ENCODE data around the gene KCNQ1. TPM values are rescaled to one million over a fixed set of nuclear protein-coding genes. Genes with fewer than 3 reads are reported as not detected.

KCNQ1 gene
- total RNA-seq, 1 donor from 2014 or later, result 2.6 TPM

DNA sequence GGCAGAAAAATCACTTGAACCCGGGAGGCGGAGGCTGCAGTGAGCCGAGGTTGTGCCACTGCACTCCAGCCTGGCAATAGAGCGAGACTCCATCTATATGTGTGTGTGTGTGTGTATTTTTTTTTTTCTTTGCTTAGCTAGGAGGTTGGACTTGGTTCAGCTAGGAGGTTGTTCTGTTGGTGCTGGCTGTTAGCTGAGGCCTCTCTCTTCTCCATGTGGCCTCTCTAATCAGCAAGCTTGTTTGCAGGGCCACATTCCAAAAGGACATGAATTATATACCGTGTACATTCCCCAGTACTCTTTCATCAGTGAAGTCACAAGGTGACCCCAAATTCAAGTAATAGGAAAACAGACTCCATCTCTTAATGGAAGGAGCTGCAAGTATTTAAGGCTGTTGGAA, 322.3 kb downstream of the KCNQ1 start:
- H3K27ac ChIP-seq (ENCODE audit: low read depth, low read length), result no peak overlapping the region
- H3K9me3 ChIP-seq (ENCODE audit: control insufficient read depth in 3 of 3, low read length in 3 of 3), result no peaks in the 10 kb centered on the region

GRCh38 chr11:2767801-2768200, 323.0 kb downstream of the KCNQ1 start:
- H3K4me1 ChIP-seq (ENCODE audit: control insufficient read depth in 3 of 3, insufficient read depth in 3 of 3, low read length in 3 of 3), result no peaks in the 10 kb centered on the region
- no peaks in the 10 kb centered on the region for H3K36me3 ChIP-seq (ENCODE audit: control insufficient read depth in 3 of 3, insufficient read depth in 3 of 3, low read length in 3 of 3)
- H3K9ac ChIP-seq (ENCODE audit: low read depth in 1 of 3, low read length in 3 of 3), result no peak overlapping the region
- H3K9me3 ChIP-seq (ENCODE audit: control insufficient read depth in 3 of 3, low read length in 3 of 3), result no peaks in the 10 kb centered on the region
- no peaks in the 10 kb centered on the region for H3K27me3 ChIP-seq (ENCODE audit: control insufficient read depth in 3 of 3, insufficient read depth in 3 of 3, low read length in 3 of 3)
- H3K27ac ChIP-seq (ENCODE audit: low read depth, low read length), result no peak overlapping the region
- no peak overlapping the region for H3K4me3 ChIP-seq (ENCODE audit: low read length in 3 of 3)

More for the DNA sequence above, 322.3 kb downstream of the KCNQ1 start:
- no peaks in the 10 kb centered on the region for H3K27me3 ChIP-seq (ENCODE audit: control insufficient read depth in 3 of 3, insufficient read depth in 3 of 3, low read length in 3 of 3)
- no peak overlapping the region for H3K9ac ChIP-seq (ENCODE audit: low read depth in 1 of 3, low read length in 3 of 3)
- no peaks in the 10 kb centered on the region for H3K36me3 ChIP-seq (ENCODE audit: control insufficient read depth in 3 of 3, insufficient read depth in 3 of 3, low read length in 3 of 3)
- no peak overlapping the region for H3K4me3 ChIP-seq (ENCODE audit: low read length in 3 of 3)
- no peaks in the 10 kb centered on the region for H3K4me1 ChIP-seq (ENCODE audit: control insufficient read depth in 3 of 3, insufficient read depth in 3 of 3, low read length in 3 of 3)

DNA sequence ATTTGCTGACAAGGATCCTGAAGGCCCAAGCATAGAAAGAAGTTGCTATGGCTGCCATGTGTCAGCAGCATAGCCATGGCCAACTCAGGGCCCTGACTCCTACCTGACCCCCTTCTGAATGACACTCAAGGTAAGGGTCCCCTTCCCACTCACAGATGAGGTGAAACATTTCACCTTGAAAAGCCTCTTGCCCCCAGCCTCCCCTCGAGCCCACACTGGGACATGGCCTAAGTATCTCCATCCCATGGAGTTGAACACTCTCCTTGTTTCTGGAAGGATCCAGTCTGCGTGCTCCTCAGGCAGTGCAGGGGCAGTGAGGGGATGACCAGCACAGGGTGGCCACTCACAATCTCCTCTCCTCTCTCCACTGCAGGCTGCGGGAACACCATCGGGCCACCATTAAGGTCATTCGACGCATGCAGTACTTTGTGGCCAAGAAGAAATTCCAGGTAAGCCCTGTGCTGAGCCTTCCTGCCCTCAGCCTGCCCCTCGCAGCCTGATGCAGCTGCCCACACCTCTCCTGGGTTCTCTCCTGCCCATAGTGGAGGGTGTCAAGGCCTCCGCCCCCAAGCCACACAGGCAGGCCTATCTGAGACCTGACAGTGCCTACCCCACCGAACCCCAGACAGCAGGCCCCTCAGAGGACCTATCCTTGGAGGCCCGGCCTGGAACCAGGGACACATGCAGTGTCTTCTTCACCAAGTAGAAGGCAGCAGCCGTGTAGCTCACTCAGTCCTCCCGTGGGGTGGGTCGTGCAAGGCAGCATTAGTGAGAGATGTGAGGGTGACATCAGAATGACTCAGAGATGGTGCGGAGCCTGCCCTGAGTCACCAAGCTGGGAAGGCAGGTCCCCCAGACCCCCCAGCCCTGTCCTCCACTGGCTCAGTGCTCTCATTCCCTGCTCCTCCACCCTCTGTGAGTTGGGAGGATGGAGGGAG, 323.9 kb downstream of the KCNQ1 start:
- H3K36me3 ChIP-seq (ENCODE audit: control insufficient read depth in 3 of 3, insufficient read depth in 3 of 3, low read length in 3 of 3), result no peaks in the 10 kb centered on the region
- no peaks in the 10 kb centered on the region for H3K27me3 ChIP-seq (ENCODE audit: control insufficient read depth in 3 of 3, insufficient read depth in 3 of 3, low read length in 3 of 3)
- H3K27ac ChIP-seq (ENCODE audit: low read depth, low read length), result no peak overlapping the region
- no peaks in the 10 kb centered on the region for H3K9me3 ChIP-seq (ENCODE audit: control insufficient read depth in 3 of 3, low read length in 3 of 3)
- H3K4me1 ChIP-seq (ENCODE audit: control insufficient read depth in 3 of 3, insufficient read depth in 3 of 3, low read length in 3 of 3), result no peaks in the 10 kb centered on the region
- H3K4me3 ChIP-seq (ENCODE audit: low read length in 3 of 3), result no peak overlapping the region
- H3K9ac ChIP-seq (ENCODE audit: low read depth in 1 of 3, low read length in 3 of 3), result no peak overlapping the region

DNA sequence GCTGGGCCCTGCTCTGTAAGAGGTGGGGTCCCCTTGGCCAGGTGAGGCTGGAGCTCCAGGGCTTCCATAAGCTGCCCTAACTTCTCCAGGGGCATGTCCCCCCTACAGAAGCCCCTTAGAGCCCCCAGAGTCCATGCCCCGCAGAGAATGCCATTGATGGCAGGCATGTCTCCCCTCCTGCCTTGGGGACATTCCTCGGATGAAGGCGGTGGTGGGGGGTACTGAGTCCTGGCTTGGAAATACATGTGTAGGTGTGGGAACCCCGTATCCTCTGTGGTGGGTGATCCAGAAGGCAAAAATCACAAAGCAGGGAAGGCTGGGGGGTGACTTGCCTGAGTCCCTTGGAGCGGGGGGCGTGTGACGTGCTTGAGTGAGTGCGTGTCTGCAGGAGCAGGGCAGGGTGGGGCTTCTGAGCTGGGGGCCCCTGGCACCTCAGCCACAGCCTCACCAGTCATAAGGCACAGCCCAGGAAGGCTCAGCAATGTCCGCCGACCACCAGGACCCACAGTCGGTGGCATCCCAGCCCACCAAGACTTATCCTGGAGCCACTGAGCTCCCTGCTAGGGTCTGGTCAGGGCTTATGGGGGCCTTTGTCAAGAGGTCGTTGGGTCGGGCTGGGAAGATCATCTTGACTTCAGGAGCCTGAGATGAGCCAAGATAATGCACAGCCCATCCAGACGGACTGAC, 324.7 kb downstream of the KCNQ1 start:
- Histone ChIP-seq H3K9me3 (ENCODE audit: control insufficient read depth in 3 of 3, low read length in 3 of 3) (no peaks in the 10 kb centered on the region), H3K4me1 (ENCODE audit: control insufficient read depth in 3 of 3, insufficient read depth in 3 of 3, low read length in 3 of 3) (no peaks in the 10 kb centered on the region), H3K36me3 (ENCODE audit: control insufficient read depth in 3 of 3, insufficient read depth in 3 of 3, low read length in 3 of 3) (no peaks in the 10 kb centered on the region), H3K4me3 (ENCODE audit: low read length in 3 of 3) (no peak overlapping the region), H3K9ac (ENCODE audit: low read depth in 1 of 3, low read length in 3 of 3) (no peak overlapping the region), H3K27ac (ENCODE audit: low read depth, low read length) (no peak overlapping the region), H3K27me3 (ENCODE audit: control insufficient read depth in 3 of 3, insufficient read depth in 3 of 3, low read length in 3 of 3) (no peaks in the 10 kb centered on the region)

- no peak overlapping the region for H3K27ac ChIP-seq (ENCODE audit: low read depth, low read length)
Measured at GRCh38 chr11:2770096-2770751, 325.4 kb downstream of the KCNQ1 start.

GRCh38 chr11:2770761-2771301, 326.0 kb downstream of the KCNQ1 start:
- no peak overlapping the region for H3K9ac ChIP-seq (ENCODE audit: low read depth in 1 of 3, low read length in 3 of 3)

More at GRCh38 chr11:2770096-2770751, 325.4 kb downstream of the KCNQ1 start:
- Histone ChIP-seq H3K9ac (ENCODE audit: low read depth in 1 of 3, low read length in 3 of 3) (no peak overlapping the region), H3K4me1 (ENCODE audit: control insufficient read depth in 3 of 3, insufficient read depth in 3 of 3, low read length in 3 of 3) (no peaks in the 10 kb centered on the region), H3K27me3 (ENCODE audit: control insufficient read depth in 3 of 3, insufficient read depth in 3 of 3, low read length in 3 of 3) (no peaks in the 10 kb centered on the region), H3K9me3 (ENCODE audit: control insufficient read depth in 3 of 3, low read length in 3 of 3) (no peaks in the 10 kb centered on the region), H3K4me3 (ENCODE audit: low read length in 3 of 3) (no peak overlapping the region), H3K36me3 (ENCODE audit: control insufficient read depth in 3 of 3, insufficient read depth in 3 of 3, low read length in 3 of 3) (no peaks in the 10 kb centered on the region)

DNA sequence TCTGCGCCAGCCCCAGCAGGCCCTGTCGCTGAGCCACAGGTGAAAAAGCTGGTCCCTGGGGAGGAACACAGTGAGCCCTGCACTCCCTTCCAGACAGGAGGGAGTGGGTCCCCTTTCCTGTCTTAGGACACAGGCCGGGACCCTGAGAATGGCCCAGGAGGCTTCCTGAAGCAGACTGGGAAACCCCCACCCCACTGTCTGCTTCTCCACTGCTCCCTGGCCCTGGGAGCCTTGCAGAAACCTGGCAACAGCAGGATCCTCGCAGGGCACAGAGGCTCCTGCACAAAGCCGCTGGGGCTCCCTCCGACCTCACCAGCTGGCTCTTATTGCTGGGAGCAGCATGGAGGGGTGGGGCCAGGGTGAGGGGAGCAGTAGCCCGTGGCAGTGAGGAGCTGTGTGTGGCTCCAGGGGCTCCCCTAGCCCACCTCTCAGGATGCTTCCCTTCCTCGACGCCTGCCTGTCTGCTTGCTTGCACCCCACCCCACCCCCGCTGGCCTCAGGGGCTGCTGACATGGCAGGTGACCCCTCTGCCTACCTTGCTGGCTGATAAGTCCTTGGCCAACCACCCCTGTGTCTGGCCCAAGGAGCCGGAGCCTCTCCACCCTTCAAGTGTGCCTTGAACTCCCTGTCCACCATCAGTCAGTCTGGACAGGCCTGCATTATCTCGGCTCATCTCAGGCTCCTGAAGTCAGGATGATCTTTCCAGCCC, 327.1 kb downstream of the KCNQ1 start:
- Histone ChIP-seq H3K4me3 (ENCODE audit: low read length in 3 of 3) (no peak overlapping the region), H3K4me1 (ENCODE audit: control insufficient read depth in 3 of 3, insufficient read depth in 3 of 3, low read length in 3 of 3) (no peaks in the 10 kb centered on the region), H3K9me3 (ENCODE audit: control insufficient read depth in 3 of 3, low read length in 3 of 3) (no peaks in the 10 kb centered on the region), H3K36me3 (ENCODE audit: control insufficient read depth in 3 of 3, insufficient read depth in 3 of 3, low read length in 3 of 3) (no peaks in the 10 kb centered on the region), H3K27me3 (ENCODE audit: control insufficient read depth in 3 of 3, insufficient read depth in 3 of 3, low read length in 3 of 3) (no peaks in the 10 kb centered on the region), H3K9ac (ENCODE audit: low read depth in 1 of 3, low read length in 3 of 3) (no peak overlapping the region), H3K27ac (ENCODE audit: low read depth, low read length) (no peak overlapping the region)

More at GRCh38 chr11:2770761-2771301, 326.0 kb downstream of the KCNQ1 start:
- no peak overlapping the region for H3K27ac ChIP-seq (ENCODE audit: low read depth, low read length)
- H3K4me3 ChIP-seq (ENCODE audit: low read length in 3 of 3), result no peak overlapping the region
- H3K9me3 ChIP-seq (ENCODE audit: control insufficient read depth in 3 of 3, low read length in 3 of 3), result no peaks in the 10 kb centered on the region
- no peaks in the 10 kb centered on the region for H3K4me1 ChIP-seq (ENCODE audit: control insufficient read depth in 3 of 3, insufficient read depth in 3 of 3, low read length in 3 of 3)
- no peaks in the 10 kb centered on the region for H3K27me3 ChIP-seq (ENCODE audit: control insufficient read depth in 3 of 3, insufficient read depth in 3 of 3, low read length in 3 of 3)
- H3K36me3 ChIP-seq (ENCODE audit: control insufficient read depth in 3 of 3, insufficient read depth in 3 of 3, low read length in 3 of 3), result no peaks in the 10 kb centered on the region

DNA sequence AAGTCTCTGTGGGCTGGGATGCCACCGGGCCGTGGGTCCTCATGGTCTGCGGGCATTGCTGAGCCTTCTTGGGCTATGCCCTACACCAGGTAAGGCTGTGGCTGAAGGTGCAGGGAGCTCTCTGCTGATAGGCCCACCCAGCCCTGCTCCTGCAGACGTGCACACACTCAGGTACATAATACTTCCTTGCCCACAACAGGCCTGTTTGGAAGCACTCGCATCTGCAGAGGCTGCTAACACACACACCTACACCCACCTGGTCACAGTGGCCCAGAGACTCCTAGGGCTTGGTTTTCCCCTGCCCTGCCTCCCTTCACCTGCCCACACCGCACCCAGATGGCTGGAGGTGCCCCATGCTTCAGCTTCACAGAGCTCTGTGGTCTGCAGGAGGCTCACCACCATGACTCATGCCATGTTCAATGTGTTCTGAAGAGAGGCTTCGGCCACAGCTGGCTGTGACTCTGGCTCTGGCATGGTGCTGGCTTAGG, 327.8 kb downstream of the KCNQ1 start:
- H3K4me1 ChIP-seq (ENCODE audit: control insufficient read depth in 3 of 3, insufficient read depth in 3 of 3, low read length in 3 of 3), result no peaks in the 10 kb centered on the region
- H3K27me3 ChIP-seq (ENCODE audit: control insufficient read depth in 3 of 3, insufficient read depth in 3 of 3, low read length in 3 of 3), result no peaks in the 10 kb centered on the region
- H3K27ac ChIP-seq (ENCODE audit: low read depth, low read length), result no peak overlapping the region
- no peak overlapping the region for H3K9ac ChIP-seq (ENCODE audit: low read depth in 1 of 3, low read length in 3 of 3)
- H3K9me3 ChIP-seq (ENCODE audit: control insufficient read depth in 3 of 3, low read length in 3 of 3), result no peaks in the 10 kb centered on the region
- H3K4me3 ChIP-seq (ENCODE audit: low read length in 3 of 3), result no peak overlapping the region
- no peaks in the 10 kb centered on the region for H3K36me3 ChIP-seq (ENCODE audit: control insufficient read depth in 3 of 3, insufficient read depth in 3 of 3, low read length in 3 of 3)

Measured in skeletal muscle tissue (tissue), 4 donors.